Fibroblast of pulmonary artery (primary cell): Measurements from ENCODE around the gene PTEN.
"Not testable (repeated sequence)": the region's sequence is repeated elsewhere in the genome, so short reads cannot be mapped to it uniquely, and the experiment has no call there.

Source experiments
- DNase-seq: peaks from one replicate; pipeline ENCODE4 v3.0.0-alpha.2; 2010; ENCODE audit warnings: low read depth
- H3K4me3 ChIP-seq: replicated peaks from 2 replicates; pipeline ENCODE4 v1.5.1; 2011; ENCODE audit warnings: low read depth, mild to moderate bottlenecking, control low read depth, low read length, moderate library complexity
- TF ChIP-seq, protein P1 (sequence below): IDR thresholded peaks from 2 replicates; pipeline ENCODE4 v1.5.1; 2011; ENCODE audit warnings: mild to moderate bottlenecking, control low read depth, low read length, inconsistent platforms; ENCODE audit errors: missing control alignments

PTEN gene

DNA sequence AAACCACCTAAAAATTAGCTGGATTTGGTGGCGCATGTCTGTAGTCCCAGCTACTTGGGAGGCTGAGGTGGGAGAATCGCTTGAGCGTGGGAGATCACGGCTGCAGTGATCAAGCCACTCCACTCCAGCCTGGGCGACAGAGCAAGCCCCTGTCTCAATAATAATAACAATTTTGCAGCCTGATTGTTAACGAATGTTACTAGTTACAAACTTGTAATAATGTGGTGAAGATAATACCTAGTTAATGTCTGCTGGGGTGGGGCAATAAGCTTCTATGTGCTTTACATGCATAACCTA is 44.2 kb upstream of the PTEN start:
- TF ChIP-seq, protein P1, sequence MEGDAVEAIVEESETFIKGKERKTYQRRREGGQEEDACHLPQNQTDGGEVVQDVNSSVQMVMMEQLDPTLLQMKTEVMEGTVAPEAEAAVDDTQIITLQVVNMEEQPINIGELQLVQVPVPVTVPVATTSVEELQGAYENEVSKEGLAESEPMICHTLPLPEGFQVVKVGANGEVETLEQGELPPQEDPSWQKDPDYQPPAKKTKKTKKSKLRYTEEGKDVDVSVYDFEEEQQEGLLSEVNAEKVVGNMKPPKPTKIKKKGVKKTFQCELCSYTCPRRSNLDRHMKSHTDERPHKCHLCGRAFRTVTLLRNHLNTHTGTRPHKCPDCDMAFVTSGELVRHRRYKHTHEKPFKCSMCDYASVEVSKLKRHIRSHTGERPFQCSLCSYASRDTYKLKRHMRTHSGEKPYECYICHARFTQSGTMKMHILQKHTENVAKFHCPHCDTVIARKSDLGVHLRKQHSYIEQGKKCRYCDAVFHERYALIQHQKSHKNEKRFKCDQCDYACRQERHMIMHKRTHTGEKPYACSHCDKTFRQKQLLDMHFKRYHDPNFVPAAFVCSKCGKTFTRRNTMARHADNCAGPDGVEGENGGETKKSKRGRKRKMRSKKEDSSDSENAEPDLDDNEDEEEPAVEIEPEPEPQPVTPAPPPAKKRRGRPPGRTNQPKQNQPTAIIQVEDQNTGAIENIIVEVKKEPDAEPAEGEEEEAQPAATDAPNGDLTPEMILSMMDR: no peak
- DNase-seq: no peak
- no peak overlapping the region for H3K4me3 ChIP-seq

DNA sequence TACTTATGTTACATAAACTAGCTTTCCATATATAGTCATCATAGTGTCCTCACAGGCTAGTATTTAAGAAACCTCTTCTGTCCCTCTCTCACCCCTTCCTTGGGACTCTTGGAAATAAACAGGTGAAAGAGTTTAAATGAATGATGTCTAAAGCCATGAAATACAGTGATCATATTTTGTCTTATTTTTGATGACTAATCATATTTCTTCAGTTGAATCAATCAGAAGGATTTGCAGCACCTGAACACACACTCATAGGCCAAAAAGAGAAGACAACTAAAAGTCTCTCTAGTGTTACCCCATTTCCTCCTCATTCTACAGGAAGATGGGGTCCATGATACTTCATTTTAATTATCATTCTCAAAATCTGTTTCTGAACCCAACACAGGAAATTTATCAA is 36.8 kb upstream of the PTEN start:
- TF ChIP-seq, protein P1: no peak
- no peak for DNase-seq
- no peak overlapping the region for H3K4me3 ChIP-seq

DNA sequence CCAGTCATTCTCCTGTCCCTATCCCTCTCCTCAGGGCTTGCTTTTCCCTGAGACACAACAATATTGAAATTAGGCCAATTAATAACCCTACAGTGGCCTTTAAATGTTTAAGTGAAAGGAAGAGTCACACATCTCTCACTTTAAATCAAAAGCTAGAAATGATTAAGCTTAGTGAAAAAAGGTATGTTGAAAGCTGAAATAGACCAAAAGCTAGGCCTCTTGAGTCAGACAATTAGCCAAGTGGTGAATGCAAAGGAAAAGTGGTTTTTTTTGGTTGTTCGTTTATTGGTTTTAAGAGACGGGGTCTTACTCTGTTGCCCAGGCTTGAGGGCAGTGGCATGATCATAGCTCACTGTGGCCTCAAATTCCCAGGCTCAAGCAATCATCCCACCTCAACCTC is 35.7 kb upstream of the PTEN start:
- TF ChIP-seq, protein P1: no peak
- no peak for DNase-seq
- H3K4me3 ChIP-seq: no peak overlapping the region

DNA sequence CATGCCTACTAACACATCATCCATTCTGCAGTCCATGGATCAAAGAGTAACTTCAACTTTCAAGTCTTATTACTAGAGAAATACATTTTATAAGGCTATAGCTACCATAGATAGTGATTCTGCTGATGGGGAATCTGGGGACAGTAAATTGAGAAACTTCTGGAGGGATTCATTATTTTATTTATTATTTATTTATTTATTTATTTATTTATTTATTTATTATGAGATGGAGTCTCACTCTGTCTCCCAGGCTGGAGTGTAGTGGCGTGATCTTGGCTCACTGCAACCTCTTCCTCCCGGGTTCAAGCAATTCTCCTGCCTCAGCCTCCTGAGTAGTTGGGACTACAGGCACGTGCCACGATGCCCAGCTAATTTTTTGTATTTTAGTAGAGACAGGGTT is 34.4 kb upstream of the PTEN start:
- H3K4me3 ChIP-seq, DNase-seq: not testable (repeated sequence)

DNA sequence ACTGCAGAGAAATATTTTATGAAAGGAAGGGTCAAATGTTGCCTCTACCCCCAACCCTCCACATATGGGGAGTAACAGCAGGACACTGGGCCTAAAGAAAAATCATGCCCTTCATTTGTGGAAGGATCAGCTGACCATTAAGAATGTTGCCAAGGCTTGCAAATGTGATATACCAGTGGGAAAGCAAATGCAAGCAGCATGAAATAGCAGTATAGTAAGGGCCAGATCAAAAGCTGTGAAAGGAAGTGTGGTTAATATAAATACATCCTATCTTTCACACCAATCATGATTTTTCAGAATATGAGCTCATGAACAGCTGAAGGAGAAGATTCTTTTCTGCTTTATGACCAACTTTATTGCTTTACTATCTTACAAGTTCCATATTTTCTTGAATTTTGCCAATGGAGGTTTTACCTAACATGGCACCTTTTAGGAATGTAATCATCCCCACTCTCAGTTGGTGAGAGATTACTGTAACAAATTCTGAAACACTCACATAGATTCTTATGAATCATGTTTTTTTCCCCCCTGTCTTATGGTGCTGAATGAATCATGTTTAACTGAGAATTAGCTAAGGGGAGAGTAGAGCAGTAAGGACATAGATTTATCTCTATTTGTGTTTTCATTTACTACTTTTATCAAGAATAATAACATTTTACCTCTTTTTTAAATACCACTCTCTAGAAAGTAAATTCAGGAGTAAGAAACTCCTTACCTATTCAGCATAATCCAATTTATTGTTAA is 33.3 kb upstream of the PTEN start:
- TF ChIP-seq, protein P1: no peak
- H3K4me3 ChIP-seq: no peak overlapping the region
- DNase-seq: no peak

DNA sequence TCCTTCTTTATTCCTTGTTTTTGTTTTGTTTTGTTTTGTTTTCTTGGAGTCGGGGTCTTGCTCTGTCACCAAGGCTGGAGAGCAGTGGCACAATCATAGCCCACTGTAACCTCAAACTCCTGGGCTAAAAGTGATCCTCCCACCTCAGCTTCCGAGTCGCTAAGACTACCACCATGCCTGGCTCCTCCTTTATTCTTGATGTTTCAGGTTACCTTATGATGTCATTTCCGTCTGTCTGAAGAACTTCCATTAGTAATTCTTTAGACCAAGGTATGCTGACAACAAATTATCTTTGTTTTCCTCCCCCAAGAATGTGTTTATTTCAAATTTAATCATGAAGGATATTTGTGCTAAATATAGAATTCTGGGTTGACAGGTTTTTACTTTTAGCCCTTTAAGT is 27.3 kb upstream of the PTEN start:
- no peak overlapping the region for H3K4me3 ChIP-seq
- no peak for DNase-seq
- TF ChIP-seq, protein P1: no peak

DNA sequence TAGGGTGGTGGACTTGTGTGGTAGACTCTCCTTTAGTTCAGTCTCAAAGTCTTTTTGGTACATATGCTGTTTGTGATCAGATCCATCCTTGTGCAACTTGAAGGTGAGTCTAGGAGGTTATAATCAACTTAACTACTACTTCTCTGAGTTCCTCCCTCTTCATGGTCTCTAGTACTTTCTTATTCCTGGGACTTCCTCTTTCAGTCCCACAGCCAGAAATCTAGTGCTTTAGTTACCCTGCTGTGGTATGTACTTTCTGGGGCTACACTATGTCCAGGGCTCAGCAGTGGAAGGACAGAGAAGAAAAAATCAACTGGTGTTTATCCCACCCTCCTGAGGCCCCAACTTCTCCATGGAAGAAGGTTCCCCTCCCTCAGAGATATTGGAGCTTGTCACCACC is 26.0 kb upstream of the PTEN start:
- no peak for DNase-seq
- H3K4me3 ChIP-seq: no peak overlapping the region
- TF ChIP-seq, protein P1: no peak
